ENCODE data around the gene XPNPEP2.

The XPNPEP2 gene

DNA sequence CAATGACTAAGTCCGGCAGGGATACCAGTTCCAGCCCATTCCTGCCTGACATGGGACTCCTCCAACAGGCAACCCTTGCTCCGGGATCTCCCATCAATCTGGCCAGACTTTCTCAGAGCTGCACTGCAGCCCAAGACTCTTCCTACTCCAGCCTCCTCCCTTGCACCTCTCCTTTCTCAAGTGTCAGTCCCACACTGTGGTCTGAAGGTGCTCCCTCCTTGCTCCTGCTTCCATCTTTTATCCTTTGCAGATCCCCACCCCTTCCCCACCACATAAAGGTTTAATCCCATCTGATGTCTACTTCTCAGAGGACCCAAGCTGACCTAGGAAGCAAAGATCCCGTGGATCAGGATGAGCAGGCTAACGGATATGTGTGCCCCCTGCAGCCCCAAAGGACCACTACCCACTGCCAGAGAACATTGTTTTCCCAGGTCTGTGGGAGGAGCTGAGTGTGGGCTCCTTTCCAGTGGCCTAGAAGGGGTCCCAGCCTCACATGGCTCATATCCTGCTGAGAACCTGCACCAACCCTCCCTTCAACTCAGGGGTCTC, 33.3 kb upstream of the XPNPEP2 start:
- no peak overlapping the region for H3K4me3 ChIP-seq (ENCODE audit: low read depth, low read length)

DNA sequence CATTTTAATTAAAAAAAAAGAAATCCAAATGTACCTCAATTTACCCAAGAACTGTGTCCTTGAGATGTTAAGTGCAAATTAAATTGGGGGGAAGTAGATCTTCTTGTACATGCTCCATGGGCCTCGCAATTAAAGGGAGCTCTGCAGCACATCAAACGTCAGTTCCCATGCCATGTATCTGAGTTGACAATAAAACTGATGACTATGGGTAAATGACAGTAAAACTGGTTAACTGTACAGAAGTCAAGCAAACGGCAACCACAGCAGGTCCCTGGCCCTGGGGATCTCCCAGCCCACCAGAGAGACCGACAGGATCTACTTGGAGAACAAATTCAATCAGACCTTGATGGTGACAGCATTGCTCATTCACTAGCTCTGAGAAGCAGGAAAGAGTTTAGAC, 32.8 kb upstream of the XPNPEP2 start:
- TF ChIP-seq, protein P1, sequence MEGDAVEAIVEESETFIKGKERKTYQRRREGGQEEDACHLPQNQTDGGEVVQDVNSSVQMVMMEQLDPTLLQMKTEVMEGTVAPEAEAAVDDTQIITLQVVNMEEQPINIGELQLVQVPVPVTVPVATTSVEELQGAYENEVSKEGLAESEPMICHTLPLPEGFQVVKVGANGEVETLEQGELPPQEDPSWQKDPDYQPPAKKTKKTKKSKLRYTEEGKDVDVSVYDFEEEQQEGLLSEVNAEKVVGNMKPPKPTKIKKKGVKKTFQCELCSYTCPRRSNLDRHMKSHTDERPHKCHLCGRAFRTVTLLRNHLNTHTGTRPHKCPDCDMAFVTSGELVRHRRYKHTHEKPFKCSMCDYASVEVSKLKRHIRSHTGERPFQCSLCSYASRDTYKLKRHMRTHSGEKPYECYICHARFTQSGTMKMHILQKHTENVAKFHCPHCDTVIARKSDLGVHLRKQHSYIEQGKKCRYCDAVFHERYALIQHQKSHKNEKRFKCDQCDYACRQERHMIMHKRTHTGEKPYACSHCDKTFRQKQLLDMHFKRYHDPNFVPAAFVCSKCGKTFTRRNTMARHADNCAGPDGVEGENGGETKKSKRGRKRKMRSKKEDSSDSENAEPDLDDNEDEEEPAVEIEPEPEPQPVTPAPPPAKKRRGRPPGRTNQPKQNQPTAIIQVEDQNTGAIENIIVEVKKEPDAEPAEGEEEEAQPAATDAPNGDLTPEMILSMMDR (IDR thresholded peaks at IDR 0.05; ENCODE audit: borderline replicate concordance, insufficient read depth, low read depth, low read length): no peak
- no peak overlapping the region for H3K4me3 ChIP-seq (ENCODE audit: low read depth, low read length)

More for the DNA sequence above, 33.3 kb upstream of the XPNPEP2 start:
- TF ChIP-seq, protein P1 (IDR thresholded peaks at IDR 0.05; ENCODE audit: borderline replicate concordance, insufficient read depth, low read depth, low read length): no peak

DNA sequence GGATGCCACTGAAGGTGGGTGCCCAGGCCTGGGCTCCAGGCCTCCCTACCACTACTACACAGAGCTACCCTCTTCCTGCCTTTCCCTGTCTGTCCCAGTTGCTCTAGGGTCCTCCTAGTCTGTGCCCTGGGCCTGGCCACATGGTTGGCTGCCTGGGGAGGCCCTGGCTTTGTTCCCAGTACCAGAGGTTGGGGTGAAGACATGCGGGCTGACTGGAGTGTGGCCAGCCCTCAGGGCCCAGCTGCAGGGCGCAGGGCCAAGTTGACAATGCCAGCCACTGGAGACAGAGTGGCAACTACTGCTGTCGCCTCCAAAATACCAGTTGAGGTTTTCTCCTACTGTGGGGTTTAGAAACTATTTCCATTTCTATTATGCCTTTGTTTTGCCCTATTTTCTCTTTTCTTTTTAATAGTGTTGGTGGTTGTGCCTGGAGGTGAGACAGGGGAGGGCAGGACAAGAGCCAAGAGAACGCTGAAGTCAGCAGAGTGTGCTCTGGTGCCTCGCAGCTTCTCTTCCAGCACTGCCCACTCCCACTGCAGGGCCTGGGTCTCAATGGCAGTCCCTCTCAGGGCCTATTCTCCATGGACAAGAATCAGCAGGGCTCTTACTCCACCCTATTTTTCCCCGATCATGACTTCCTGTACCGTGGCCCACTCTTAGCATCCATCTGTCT, 32.2 kb upstream of the XPNPEP2 start:
- no peak overlapping the region for H3K4me3 ChIP-seq (ENCODE audit: low read depth, low read length)
- TF ChIP-seq, protein P1 (IDR thresholded peaks at IDR 0.05; ENCODE audit: borderline replicate concordance, insufficient read depth, low read depth, low read length): no peak

DNA sequence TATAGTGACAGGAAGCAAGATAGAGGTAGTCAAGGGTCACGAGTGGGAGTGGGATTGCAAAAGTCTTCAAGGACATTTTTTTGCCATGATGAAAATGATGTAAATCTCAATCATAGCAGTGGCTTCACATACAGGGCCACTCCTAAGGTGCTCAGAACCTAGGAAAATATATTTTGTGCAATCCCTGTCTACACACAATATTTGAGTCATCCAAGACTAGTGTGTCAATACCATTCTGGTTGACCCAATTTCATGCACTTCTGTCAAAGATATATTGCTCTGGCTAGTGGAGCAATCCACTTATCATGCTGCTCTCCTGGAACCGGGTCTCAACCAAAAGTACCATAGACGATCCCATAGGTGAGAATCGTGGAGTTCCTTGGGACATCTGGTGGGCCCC, 24.2 kb upstream of the XPNPEP2 start:
- TF ChIP-seq, protein P1 (IDR thresholded peaks at IDR 0.05; ENCODE audit: borderline replicate concordance, insufficient read depth, low read depth, low read length): no peak
- no peak overlapping the region for H3K4me3 ChIP-seq (ENCODE audit: low read depth, low read length)

DNA sequence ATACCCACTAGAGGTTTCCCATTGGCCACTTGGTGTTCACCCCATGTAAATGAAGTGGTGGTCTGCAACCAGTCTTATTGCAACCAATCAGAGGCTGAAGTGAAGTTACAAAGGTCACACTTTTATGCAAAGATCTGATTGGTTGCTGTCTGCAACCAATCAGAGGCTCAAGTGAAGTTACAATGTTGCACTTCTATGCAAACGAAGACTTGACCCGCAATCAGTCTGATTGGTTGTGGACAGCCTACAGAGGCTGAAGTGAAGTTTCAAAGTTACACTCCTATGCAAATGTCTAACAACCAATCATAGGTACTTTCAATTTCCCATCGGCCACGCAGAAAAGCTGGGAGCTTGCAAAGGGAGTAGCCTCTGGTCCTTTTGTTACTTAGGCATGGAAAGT, 22.3 kb upstream of the XPNPEP2 start:
- H3K4me3 ChIP-seq (ENCODE audit: low read depth, low read length): no peak overlapping the region
- TF ChIP-seq, protein P1 (IDR thresholded peaks at IDR 0.05; ENCODE audit: borderline replicate concordance, insufficient read depth, low read depth, low read length): no peak

DNA sequence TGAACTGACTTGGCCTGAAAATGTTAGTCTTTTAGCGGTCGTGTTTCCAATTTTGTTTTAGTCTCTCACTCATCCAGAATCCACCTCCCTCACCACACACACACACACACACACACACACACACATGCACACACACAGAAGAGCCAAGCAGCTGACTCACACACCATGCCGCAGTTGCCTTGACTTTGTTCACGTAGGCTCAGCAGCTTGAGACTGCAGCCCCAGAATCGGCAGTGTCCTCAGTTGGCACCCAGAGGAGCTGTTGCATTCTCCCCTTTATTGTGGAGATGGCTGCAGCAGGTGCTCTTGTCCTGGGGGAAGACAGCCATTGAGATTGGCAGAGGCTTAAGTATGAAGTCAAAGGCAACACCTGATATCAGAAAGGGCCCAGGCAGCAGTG, 20.9 kb upstream of the XPNPEP2 start:
- TF ChIP-seq, protein P1 (IDR thresholded peaks at IDR 0.05; ENCODE audit: borderline replicate concordance, insufficient read depth, low read depth, low read length): no peak
- no peak overlapping the region for H3K4me3 ChIP-seq (ENCODE audit: low read depth, low read length)

DNA sequence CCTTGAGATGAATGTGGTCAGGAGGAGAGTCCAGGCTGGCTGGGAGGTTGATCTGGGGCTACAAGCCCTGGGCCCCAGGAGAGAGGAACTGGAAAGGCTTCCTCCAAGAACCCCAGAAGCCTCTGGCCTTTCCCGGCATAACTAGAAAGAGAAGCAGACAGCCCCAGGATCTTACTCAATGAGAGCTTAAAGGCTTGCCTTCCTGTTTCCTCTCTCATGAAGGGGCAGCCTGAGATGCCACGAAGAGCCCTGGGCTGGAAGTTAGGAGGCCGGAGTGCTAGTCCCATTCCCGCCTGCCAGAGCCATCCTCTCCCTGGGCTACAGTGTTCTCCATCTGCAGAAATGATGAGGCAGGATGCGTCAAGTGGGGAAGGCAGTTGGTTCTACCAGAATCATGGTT, 20.1 kb upstream of the XPNPEP2 start:
- no peak overlapping the region for H3K4me3 ChIP-seq (ENCODE audit: low read depth, low read length)
- TF ChIP-seq, protein P1 (IDR thresholded peaks at IDR 0.05; ENCODE audit: borderline replicate concordance, insufficient read depth, low read depth, low read length): no peak

Measured in GM12875 (cell line).